HPDE6-E6E7 (cell line): ENCODE measurements around the gene UMODL1.
A peak's percentile ranks its signal among the peaks of the same experiment; 100 is the strongest.
"Not testable (repeated sequence)": the region's sequence is repeated elsewhere in the genome, so short reads cannot be mapped to it uniquely, and the experiment has no call there.

Experiments used
- DNase-seq: peaks from one replicate; pipeline ENCODE4 v3.0.0; 2011; ENCODE audit warnings: missing footprints; ENCODE audit errors: extremely low spot score

UMODL1 gene

DNA sequence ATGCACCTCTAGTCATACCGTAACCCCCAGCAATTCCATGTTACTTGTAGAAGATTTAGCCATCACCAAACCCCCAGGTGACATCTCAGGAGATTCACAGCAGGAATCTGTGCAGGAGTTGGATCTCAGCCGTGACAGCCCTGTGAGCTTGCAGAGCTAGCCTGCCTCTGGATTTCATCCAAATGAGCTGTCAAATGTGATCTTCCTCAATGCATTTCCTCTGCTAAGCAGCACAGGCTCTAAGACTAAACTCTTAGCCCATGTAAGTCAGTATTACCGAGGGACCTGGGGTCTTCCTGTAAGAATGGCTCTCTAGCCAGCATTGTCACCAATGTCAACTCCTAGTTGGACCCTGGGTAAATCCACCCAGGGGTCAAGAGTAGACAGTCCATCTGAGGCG is 41.7 kb downstream of the UMODL1 start:
- no peak for DNase-seq

DNA sequence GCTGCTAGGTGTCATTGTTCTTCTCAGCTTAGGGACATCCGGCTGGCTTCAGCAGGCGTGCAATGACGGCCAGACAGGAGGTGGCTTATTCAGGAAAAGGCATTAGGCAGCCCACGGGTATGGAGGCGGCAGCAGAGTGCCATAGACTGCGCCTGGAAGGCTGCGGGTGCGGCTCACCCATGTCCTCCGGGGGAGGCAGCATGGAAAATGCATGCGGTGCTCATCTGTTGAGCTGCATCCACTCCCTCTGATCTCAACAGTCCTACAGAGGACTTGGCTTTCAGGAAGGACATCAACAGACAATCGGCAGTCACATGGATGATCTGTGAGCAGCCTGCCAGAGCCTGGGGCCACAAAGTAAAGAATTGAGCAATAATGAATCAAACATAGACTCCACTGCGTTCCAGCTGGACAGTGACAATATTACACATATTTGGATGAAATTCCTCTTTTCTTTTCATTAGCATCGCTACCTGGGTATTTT is 42.9 kb downstream of the UMODL1 start:
- peak; percentile 50 for DNase-seq

DNA sequence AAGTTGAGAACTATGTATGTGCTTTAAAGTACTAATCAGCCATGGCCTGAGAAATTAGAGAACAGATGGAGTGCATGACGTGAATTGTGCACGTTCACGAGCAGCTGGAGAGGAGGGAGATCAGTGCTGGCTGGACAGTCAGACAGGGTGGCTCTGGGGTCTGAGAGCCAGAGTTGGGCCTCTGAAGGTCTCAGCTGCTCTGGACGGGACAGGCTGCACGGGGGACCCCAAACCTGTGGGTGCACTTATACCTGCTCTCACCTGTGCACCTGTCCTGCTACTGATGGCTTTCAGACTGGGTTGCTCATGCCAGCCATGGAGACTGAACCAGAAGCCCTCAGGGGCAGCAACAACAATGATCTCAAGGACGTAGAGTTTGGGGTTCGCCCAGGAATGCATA is 43.5 kb downstream of the UMODL1 start:
- DNase-seq = no peak

DNA sequence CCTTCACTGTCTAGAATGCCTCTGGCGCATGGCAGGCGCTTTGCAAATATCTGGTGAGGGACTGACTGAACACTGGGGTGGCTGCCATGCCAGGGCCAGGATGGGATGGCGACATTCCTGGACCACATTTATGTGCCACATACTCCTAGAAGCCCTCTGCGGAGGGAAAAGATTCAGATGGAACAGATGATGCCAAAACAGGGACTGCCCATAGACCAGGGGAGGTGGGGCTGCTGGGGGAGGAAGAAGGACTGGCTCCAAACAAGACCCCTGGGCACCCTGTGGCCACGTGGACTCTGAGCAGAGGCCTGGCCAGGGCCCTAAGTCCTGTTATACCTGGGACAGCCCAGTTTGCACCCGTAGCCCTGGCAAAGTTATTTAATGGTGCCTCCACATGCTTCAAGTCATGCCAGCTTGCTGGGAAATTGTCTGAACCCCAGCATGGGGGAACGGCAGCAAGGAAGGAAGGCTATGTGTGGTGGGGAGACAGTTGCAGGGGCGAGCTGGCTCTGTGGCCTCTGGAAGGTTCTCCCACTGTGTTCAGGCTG is 44.1 kb downstream of the UMODL1 start:
- no peak for DNase-seq

DNA sequence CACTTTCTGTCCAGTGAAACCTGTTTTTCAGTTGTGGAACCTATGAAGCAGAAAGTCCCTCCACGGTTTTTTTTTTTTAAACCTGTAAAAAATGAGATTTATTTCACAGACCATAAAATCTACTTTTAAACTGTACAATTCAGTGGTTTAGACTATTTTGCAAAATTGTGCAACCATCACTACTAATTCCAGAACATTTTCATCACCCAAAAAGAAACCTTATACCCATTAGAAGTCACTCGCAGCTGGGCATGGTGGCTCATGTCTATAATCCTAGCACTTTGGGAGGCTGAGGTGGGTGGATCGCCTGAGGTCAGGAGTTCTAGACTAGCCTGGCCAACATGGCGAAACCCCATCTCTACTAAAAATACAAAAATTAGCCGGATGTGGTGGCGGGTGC is 45.4 kb downstream of the UMODL1 start:
- DNase-seq = not testable (repeated sequence)

DNA sequence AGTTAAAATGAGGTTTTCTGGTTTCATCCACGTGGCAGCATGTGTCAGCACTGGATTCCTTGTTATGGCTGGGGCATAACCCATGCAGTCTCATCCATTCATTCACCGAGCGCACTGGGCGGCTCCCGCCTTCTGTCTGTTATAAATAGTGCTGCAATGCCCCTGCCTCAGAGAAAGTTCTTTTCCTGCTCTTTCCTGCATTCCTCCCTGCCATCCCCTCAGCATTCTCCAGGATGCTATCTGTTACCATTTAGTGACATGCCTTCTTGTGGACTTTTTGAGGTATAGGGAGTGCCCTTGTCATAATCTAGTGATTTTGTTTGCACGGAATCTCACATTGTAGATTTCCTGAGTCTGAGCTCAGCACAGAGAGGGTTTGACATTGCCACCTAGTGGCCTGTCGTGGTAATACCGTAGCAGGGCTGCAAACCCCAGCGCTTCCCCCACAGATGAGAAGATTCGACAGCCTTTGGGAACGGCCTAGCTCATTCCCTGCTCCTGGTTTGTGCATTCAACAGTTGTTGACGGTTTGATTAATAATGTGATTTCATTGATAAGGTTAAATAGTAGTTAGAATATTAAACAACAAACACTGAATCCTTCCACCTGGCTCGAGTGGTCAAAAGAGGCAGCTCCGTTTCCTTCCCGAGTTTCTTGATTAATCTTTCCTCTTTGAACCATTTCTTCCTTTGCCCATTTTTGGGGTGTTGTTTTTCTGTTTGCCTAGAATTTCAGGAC is 46.3 kb downstream of the UMODL1 start:
- DNase-seq = peak; percentile 64

DNA sequence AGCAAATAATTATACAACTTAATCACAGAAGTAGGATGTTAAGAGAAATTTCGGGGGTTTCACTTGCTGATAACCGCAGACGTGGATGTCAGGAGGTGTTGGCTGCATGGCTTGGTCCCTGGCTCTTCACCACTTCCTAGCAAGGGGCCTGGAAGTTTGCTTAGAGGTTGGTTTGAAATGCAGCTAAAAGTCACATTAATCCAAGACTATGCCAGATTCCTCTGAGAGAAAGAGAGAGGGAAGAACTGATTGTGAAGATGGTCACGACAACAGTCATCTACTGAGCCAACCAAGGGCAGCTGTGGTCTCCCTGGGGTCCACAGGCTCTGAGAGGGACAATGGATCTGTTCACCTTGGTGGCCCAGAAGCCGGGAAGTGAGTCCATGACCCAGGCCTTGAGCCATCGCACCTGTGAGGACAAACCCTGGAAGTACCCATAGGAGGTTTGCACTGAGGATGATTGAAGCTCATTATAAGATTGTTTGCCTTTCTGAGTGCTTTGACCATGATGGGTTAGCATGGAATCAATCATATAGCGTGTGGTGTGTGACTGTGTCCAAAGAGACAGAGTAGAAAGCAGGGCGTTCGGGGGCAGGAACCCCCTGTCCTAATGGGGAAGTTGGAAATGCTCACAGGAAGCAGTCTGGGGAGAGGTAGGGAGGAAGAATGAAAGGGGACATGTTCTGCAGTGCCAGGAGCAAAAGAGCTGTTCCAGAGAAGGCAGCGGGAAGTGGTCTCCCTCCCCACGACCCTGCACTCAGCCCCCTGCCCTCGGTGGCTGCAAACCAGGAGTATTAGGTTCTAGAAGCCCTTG is 47.1 kb downstream of the UMODL1 start:
- DNase-seq = no peak

DNA sequence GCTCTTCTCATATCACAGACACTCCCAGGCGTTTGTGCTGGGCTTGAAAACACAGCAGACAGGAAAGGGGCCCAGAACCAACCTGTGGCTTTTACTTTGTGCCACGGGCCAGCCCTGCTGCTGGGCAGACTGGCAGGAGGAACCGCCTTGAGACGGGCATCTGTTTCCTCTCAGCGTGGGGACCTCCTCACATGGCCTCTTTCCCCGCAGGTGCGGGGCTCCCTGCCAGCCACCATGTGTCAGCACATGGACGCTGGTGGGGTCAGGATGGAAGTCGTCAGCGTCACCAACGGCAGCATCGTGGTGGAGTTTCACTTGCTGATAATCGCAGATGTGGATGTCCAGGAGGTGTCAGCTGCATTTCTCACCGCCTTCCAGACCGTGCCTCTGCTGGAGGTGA is 47.8 kb downstream of the UMODL1 start:
- DNase-seq = no peak

DNA sequence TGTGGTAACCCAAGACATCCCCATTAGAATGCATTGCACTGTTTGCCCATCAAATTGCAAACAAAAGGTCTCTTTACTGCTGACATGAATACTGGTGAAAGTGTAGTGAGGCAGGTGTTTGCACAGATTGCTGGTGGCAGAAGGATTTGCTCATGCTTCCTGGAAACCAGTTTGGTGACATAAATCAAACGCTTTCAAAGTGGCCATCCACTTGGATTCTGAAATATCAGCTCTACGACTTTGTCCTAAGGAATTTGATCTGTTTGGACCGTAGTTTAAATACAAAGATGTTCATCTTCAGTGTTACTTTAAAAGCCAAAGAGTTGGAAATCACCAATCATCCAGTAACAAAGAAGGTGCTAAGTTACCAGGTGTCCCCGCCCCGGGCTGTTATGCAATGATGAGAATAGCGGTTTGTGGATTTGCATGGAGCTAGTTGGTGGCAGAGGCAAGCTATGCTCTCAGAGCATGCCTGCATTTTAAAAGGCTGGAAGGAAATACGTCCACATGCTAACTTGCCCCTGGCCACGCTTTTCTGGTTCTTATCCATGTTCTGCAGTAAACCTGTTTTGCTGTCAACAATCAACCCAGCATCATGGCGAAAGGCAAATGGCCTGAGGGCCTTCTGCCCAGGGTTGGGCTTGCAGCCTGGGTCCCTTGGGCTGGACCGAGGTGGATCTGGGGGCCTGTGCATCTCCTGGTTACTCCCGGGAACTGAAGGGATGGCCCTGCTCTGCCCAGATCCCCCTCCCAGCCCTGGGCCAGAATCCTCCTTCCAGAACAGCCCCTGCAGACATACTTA is 49.2 kb downstream of the UMODL1 start:
- DNase-seq = no peak

DNA sequence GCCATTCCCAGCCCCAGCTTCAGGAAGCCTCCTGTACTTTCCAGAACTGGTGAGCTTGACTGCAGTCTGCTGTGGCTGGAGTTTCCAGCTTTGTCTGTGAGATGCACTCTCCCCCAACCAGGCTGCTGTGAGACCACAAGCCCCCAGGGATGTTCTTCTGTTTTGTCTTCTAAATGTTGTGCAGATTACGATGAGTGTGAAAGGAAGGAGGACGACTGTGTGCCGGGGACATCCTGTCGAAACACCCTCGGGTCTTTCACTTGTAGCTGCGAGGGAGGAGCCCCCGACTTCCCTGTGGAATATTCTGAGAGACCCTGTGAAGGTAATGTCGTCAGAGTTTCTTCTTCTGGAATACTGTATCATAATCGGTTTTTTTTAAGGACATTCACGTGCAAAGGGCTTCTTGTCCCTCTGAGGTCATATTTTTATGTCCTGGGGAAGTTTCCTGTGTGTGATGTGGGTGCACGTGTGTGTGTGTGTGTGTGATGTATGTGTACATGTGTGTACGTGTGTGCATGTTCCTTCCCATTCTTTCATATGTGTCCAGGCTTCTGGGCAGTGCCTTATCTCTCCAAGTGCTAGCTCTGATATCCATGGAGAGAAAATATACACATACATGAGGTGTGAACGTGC is 49.9 kb downstream of the UMODL1 start:
- no peak for DNase-seq

DNA sequence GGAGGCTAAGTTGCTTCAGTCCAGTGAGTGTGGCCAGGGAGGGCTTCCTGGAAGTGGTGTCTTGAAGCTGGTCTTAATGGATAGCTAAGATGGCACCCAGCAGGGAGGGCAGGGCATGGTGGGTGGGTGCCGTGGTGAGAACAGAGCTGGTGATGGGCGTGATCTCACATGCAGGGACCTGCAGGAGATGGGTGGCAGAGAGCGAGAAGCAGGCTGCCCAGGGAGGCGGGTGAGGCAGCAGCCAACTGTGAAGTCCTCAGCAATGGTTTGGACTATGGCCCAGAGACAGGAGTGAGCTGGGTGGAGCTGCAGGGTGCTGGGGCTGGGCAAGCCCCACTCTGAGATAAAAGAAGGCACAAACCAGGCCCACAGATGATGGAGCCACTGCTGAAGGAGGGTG is 50.7 kb downstream of the UMODL1 start:
- DNase-seq = no peak

DNA sequence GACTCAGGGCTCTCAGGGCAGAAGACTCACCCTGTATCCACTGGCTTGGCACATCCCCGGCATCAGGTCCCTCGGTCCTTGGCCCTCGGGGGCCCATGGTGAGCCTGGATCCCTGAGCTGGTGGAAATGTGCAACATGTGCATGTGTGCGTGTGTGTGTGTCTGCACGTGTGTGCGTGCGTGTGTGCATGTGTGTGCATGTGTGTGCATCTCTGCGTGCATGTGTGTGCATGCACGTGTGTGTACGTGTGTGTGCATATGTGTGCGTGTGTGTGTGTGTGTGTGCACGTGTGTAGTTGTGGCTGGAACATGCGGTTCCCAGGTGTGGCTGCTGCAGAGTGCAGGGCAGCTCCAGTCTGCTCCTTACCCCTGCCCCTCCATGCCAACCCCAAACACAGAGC is 51.3 kb downstream of the UMODL1 start:
- DNase-seq = no peak

DNA sequence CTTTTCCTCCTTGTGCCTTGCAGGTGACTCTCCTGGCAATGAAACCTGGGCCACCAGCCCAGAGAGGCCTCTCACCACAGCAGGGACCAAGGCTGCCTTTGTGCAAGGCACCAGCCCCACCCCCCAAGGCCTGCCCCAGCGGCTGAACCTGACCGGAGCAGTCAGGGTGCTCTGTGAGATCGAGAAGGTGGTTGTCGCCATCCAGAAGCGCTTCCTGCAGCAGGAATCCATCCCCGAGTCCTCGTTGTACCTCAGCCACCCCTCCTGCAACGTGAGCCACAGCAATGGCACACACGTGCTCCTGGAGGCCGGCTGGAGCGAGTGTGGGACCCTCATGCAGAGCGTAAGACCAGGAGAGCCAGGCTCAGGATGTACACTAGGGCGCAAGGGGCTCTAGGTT is 51.7 kb downstream of the UMODL1 start:
- DNase-seq = no peak

DNA sequence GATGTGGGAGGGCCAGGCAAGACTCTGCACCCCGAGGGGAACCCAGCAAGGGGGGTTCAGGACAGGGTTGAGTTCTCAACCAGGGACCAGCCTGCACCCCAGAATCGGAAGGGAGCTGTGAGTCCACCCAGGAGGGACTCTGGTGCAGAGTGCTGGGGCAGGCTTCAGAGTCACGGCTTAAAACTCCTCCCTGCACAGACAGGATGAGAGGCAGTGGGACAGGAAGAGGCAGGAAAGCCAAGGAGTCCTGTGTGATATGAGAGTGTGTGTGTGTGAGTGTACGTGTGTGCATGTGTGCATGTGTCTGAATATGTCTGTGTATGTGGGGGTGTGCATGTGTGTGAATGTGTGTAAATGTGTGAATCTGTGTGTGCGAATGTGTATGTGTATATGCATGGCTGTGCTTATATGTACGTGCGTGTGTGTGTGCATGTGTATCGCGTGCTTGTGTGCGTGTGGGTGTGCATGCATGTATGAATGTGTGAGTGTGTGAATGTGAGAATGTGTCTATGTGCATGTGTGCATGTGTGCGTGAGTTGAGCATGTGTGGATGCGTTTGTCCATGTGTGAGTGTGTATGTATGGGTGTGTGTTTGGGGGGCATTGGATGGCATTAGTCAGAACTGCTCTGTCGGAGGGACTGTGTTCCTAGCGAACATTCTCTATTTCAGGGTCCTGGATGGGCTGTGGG is 52.2 kb downstream of the UMODL1 start:
- no peak for DNase-seq

DNA sequence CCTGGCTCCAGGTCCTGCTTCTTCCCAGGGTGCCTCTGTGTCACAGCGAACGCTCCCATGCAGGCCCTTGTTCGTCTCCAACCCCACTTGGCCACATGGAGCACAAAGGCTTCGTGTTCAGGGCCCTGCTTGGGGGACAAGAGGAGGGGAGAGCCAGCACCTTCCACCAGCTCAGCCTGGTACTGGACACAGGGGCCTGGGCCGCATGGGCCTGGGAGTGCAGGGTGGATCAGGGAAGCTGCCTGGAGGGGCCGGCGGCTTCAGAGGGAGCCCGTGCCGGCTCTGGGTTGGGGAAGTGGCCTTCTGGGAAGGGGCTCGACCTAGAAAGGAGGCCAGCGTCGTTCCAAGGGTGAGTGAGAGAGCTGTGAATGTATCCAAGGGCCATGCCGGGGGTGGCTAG is 53.0 kb downstream of the UMODL1 start:
- no peak for DNase-seq

DNA sequence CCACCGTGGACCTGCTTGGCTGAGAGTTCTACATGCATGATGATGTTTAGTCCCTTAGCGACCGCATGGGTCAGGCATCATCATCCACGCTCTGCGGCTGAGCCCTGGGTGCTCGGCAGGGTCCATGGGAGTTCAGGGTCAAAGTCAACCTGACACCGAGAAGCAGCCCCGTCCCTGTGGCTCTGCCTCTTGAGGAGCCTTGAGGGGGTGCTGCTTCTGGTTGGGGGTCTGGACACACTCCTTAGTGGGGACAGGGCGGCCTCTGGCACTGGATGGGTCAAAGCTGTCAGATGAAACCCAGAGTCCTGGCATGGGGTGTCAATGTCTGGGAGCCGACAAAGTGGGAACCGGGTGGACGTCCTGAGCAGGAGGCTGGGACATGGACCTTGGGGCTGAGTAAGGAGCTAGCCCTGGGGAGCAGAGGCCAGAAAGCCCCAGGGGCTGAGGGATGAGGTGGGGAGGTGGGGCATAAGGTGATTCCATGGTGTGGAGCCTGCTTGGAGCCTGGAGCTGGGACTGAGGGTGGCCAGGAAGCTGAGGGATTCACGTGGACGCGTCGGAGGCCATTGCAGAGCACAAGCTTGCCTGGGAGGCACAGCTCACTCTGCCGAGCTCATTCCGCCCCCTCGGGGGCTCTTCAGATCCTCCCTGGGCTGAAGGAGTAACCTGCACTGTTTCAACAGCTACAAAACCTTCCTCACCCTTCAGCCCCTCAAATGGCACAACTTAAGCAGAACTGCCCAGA is 53.9 kb downstream of the UMODL1 start:
- no peak for DNase-seq

DNA sequence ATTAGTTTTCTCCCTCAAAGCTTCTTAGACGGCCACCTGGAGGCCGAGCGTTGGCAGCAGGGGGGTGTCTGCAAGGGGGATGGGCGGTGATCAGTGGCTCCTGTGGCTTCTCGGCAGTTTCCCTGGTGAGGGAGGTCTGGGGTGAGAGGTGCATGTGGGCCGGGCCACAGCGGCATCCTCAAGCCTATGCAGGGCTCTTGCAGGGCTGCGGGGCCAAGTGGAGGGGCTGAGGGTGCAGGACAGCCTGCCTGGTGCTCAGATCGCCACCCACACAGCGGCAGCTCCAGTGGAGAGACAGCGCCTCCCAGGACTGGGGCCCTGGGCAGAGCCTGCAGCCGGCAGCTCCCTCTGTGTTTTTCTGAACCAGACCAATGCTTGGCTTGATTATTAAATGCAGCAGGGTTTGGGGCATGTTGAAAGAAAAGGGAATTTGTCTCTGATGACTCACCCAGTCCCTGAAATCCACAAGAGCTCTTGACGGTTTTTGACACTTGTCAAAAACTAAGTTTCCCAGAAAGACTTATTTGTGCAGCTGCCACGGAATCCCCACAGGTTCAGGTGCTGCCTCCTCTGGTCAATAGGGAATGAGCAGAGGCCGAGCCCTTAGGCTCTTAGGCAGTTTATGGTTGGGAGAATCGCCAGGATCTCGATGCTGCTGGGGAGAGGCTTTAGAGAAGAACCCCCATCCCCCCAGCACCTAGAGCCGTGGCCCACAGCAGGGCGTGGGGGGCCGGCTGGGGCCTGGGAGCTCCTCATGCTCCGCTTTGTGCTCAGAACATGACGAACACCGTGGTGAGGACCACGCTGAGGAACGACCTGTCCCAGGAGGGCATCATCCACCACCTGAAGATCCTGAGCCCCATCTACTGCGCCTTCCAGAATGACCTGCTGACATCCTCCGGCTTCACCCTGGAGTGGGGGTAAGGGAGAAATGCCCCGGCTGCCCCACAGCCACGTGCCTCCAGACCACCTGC is 54.7 kb downstream of the UMODL1 start:
- no peak for DNase-seq

DNA sequence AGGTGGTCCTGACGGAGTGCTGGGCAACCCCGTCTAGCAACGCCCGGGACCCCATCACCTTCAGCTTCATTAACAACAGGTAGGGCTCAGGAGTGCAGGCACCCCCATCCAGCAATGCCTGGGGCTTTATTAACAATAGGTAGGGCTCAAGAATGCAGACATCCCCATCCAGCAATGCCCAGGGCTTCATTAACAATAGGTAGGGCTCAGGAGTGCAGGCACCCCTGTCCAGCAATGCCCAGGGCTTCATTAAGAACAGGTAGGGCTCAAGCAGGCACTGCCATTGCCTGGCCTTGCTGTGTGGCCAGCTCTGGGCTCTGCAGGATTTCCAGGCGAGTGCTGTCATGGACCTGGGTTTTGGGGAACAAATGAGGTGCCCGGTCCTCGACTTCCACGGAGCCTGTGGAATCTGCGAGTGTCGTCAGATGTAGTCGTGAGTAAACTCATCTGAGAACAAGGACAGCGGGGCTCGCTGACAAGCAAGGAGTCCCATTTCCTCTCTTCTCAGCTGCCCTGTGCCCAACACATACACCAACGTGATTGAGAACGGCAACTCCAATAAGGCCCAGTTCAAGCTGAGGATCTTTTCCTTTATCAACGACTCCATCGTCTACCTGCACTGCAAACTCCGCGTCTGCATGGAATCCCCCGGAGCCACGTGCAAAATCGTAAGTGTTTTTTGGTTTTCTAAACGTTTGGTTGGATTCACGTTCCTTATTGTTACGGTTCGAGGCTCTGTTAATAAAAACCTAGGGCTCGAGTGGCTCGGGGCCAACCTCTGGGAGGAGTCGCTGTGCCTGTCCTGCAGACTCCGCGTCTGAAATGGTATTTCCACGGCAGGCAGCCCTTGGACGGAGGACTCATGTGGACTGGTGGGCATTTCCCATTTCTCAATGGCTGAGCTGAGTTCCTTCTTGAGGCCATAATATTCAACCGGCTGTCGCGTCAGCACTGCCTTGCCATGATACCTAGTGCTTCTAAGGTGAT is 56.3 kb downstream of the UMODL1 start:
- DNase-seq = no peak
